HepG2 (cell line): ENCODE results near the gene NME7. TPM values are rescaled to one million over a fixed set of nuclear protein-coding genes. Genes with fewer than 3 reads are reported as not detected.
A peak's percentile ranks its signal among the peaks of the same experiment; 100 is the strongest.

Experiments
- ATAC-seq: fragments of 200-7000 bp; cut with Tn5 transposase; 3 replicates; pipeline ENCODE4 v1.9.1; 2020; ENCODE audit warnings: mild to moderate bottlenecking, moderate library complexity
- BruUV-seq: library from RNA; stranded (reverse); fragments of 400-500 nt; replicated peaks from 2 replicates; lab custom pipeline; 2021; lab: Mats Ljungman, UMichigan
- CTCF ChIA-PET: fragments of 300-600 bp; formaldehyde crosslinking; extraction: SDS; loops from one replicate; lab custom pipeline; 2021; ENCODE audit warnings: low total read pairs, inconsistent platforms, low intra/inter-chr PET ratio; lab: Yijun Ruan, JAX
- POLR2A ChIA-PET: fragments of 350-600 bp; sonication (Branson Sonifier 250); formaldehyde crosslinking; loops from one replicate; lab custom pipeline; 2020; ENCODE audit warnings: antibody characterized with exemption, inconsistent platforms; lab: Yijun Ruan, JAX
- DNase-seq: peaks from one replicate; pipeline ENCODE4 v3.0.0-alpha.2; 2015; ENCODE audit warnings: low spot score
- FAIRE-seq: peaks from 3 replicates; lab custom pipeline; 2011; peaks lifted over from hg19 to GRCh38; lab: Jason Lieb, UNC
- H2AFZ ChIP-seq: one replicate; pipeline ENCODE4 v1.6.1; 2011; ENCODE audit warnings: low read length, inconsistent platforms
- H3K27ac ChIP-seq: fragments of 300-600 bp; 3 replicates; pipeline ENCODE4 v1.8.0; 2011; ENCODE audit warnings: mixed run types, mild to moderate bottlenecking, mixed read lengths, low read length, inconsistent platforms; ENCODE audit not compliant: insufficient read depth; ENCODE audit errors: extremely low read length
- H3K27me3 ChIP-seq, 2 experiments: fragments of 200-600 bp in 1 of 2; 2 replicates in 1 of 2; 3 replicates in 1 of 2; pipeline versions ENCODE4 v1.6.0 to v1.8.0; 2011; ENCODE audit warnings: low read length in 2 of 2, mild to moderate bottlenecking in 2 of 2, moderate library complexity in 2 of 2, inconsistent platforms in 1 of 2; ENCODE audit not compliant: insufficient read depth in 2 of 2, control insufficient read depth in 1 of 2
- H3K36me3 ChIP-seq, 2 experiments: fragments of 200-600 bp in 1 of 2; replicated peaks in 1 of 2; 2 replicates in 1 of 2; 3 replicates in 1 of 2; pipeline versions ENCODE4 v1.5.1 to v1.8.0; 2011; ENCODE audit warnings: low read length in 2 of 2, inconsistent platforms in 1 of 2; ENCODE audit not compliant: insufficient read depth in 2 of 2, control insufficient read depth in 1 of 2
- H3K4me1 ChIP-seq: 2 replicates; pipeline ENCODE4 v1.5.1; 2012; ENCODE audit warnings: low read length, inconsistent platforms; ENCODE audit not compliant: insufficient read depth
- H3K4me2 ChIP-seq: 2 replicates; pipeline ENCODE4 v1.6.0; 2011; ENCODE audit warnings: low read depth, low read length, inconsistent platforms
- H3K4me3 ChIP-seq, 3 experiments: fragments of 200-600 bp in 1 of 3; sonication (generic), shearing (Covaris generic) in 1 of 3; replicated peaks in 1 of 3; 2 replicates each; pipeline ENCODE4 v1.5.1; 2011 to 2016; ENCODE audit warnings: low read length in 3 of 3, inconsistent platforms in 2 of 3, low read depth in 2 of 3, mild to moderate bottlenecking in 2 of 3, control low read depth in 1 of 3, mixed read lengths in 1 of 3; ENCODE audit not compliant: insufficient read depth in 1 of 3
- H3K79me2 ChIP-seq: one replicate; pipeline ENCODE4 v1.6.1; 2011; ENCODE audit warnings: low read length, inconsistent platforms; ENCODE audit not compliant: insufficient read depth
- H3K9ac ChIP-seq: 2 replicates; pipeline ENCODE4 v1.6.0; 2011; ENCODE audit warnings: mild to moderate bottlenecking, low read depth, low read length, inconsistent platforms; ENCODE audit not compliant: insufficient read depth
- H3K9me3 ChIP-seq: 2 replicates; pipeline ENCODE4 v1.5.1; 2012; ENCODE audit warnings: mild to moderate bottlenecking, low read length
- H4K20me1 ChIP-seq: 2 replicates; pipeline ENCODE4 v1.6.0; 2011; ENCODE audit warnings: inconsistent platforms, mild to moderate bottlenecking, low read length, moderate library complexity; ENCODE audit not compliant: insufficient read depth
- MED13 ChIP-seq: sonication (generic); formaldehyde crosslinking; IDR thresholded peaks from 2 replicates; pipeline ENCODE4 v1.5.0; 2020; ENCODE audit warnings: missing genetic modification reagents
- MLX ChIP-seq: IDR thresholded peaks from 2 replicates; pipeline ENCODE4 v1.6.1; 2016
- MNT ChIP-seq: fragments of 450-650 bp; IDR thresholded peaks from 2 replicates; pipeline ENCODE4 v1.6.1; 2016
- PAXIP1 ChIP-seq: sonication (generic); formaldehyde crosslinking; conservative IDR thresholded peaks from 2 replicates; pipeline ENCODE4 v1.4.0; 2020; ENCODE audit warnings: mild to moderate bottlenecking, missing genetic modification reagents, moderate library complexity
- STAG1 ChIP-seq: sonication (generic); formaldehyde crosslinking; IDR thresholded peaks from 2 replicates; pipeline ENCODE4 v1.4.0; 2020; ENCODE audit warnings: missing genetic modification reagents
- ZBTB14 ChIP-seq: sonication (generic); formaldehyde crosslinking; IDR thresholded peaks from 2 replicates; pipeline ENCODE4 v1.4.0; 2020; ENCODE audit warnings: missing genetic modification reagents
- ZBTB42 ChIP-seq: sonication (generic); formaldehyde crosslinking; IDR thresholded peaks from 2 replicates; pipeline ENCODE4 v1.5.0; 2020; ENCODE audit warnings: mild to moderate bottlenecking, missing genetic modification reagents
- ZNF121 ChIP-seq: sonication (generic); formaldehyde crosslinking; IDR thresholded peaks from 2 replicates; pipeline ENCODE4 v1.5.0; 2020; ENCODE audit warnings: mild to moderate bottlenecking, missing genetic modification reagents
- ZNF260 ChIP-seq: sonication (generic); formaldehyde crosslinking; IDR thresholded peaks from 2 replicates; pipeline ENCODE4 v1.4.0; 2020; ENCODE audit warnings: missing genetic modification reagents, low read depth, mild to moderate bottlenecking, borderline replicate concordance
- ZNF296 ChIP-seq: sonication (generic); formaldehyde crosslinking; conservative IDR thresholded peaks from 2 replicates; pipeline ENCODE4 v1.5.0; 2020; ENCODE audit warnings: mild to moderate bottlenecking, missing genetic modification reagents
- ZNF431 ChIP-seq: sonication (generic); formaldehyde crosslinking; IDR thresholded peaks from 2 replicates; pipeline ENCODE4 v1.9.0; 2022; ENCODE audit warnings: missing genetic modification reagents, low read depth, mild to moderate bottlenecking, borderline replicate concordance
- ZNF589 ChIP-seq: sonication (generic); formaldehyde crosslinking; conservative IDR thresholded peaks from 2 replicates; pipeline ENCODE4 v1.8.0; 2022; ENCODE audit warnings: mild to moderate bottlenecking, moderate library complexity, missing genetic modification reagents
- WGBS: methylation state at CpG from one replicate; pipeline ENCODE4 v1.1.6; 2017; ENCODE audit warnings: low lambda C conversion rate; 5-methylcytosine and 5-hydroxymethylcytosine counted together
- in situ Hi-C: cut with HindIII; loops from 2 replicates; pipeline ENCODE4 v1.10.0; 2017; ENCODE audit warnings: low pct_unique_long_range_greater_than_20kb; ENCODE audit not compliant: extremely low pct_ligation_motif_present
- intact Hi-C: fragments of 100-400 bp; cut with micrococcal nuclease; formaldehyde crosslinking; loops from one replicate; pipeline ENCODE4 v1.10.0; 2022; ENCODE audit not compliant: unreplicated experiment
- polyA plus RNA-seq, 8 experiments: library from polyadenylated mRNA; depleted of rRNA in 3 of 8; stranded (reverse) in 7 of 8; unstranded in 1 of 8; fragments of >200 nt; fragmentation: Illumina TruSeq in 4 of 8; extraction: Trizol in 4 of 8; gene quantifications; 2 replicates each; pipeline versions ENCODE4 v1.2.1 to v1.2.3, GENCODE V29; 2011 to 2016; ENCODE audit warnings: low read depth in 4 of 8, missing spikeins in 1 of 8, mixed read lengths in 1 of 8; ENCODE audit not compliant: insufficient read depth in 1 of 8
- total RNA-seq, 5 experiments: library from RNA; depleted of rRNA; stranded (reverse); fragments of >200 nt; fragmentation: Illumina TruSeq; extraction: Trizol; gene quantifications; 2 replicates each; pipeline ENCODE4 v1.2.3, GENCODE V29; 2016; ENCODE audit warnings: low read depth in 1 of 5

Gene NME7
- total and polyA plus RNA-seq, 2 of the 13 experiments (the other 11 are each of a cell fraction or from before 2014, with no cell fraction given): 9.4 to 22.5 TPM

- no peak overlapping the region for H3K9ac ChIP-seq
- H3K79me2 ChIP-seq: no peaks in the 10 kb centered on the region
- CTCF ChIA-PET: no interaction called here
- ATAC-seq: no peak
- H3K4me3 ChIP-seq: no peak overlapping the region
- no peaks in the 10 kb centered on the region for H4K20me1 ChIP-seq
- no peak for FAIRE-seq
- intact Hi-C loops: no loop called here
- H3K36me3 ChIP-seq: no peaks in the 10 kb centered on the region
- no peak overlapping the region for H2AFZ ChIP-seq
- H3K27me3 ChIP-seq: no peaks in the 10 kb centered on the region
- no peak overlapping the region; the same call in 1 of the 2 replicates for H3K4me2 ChIP-seq
- H3K4me1 ChIP-seq: peaks cover 83% of the 10 kb centered on the region
- H3K27ac ChIP-seq: peak overlapping the region; percentile 95
- no peak for TF ChIP-seq ZBTB14 (CRISPR knock-in tag)
- peak; percentile 94 for TF ChIP-seq ZNF121 (CRISPR knock-in tag)
- TF ChIP-seq, all 625 proteins: peak for 1
- POLR2A ChIA-PET: interaction anchor here (0.9 to 3.9 kb wide), 3 partner anchors 28 to 38 kb away, joined by 3 to 16 read pairs (median 3); no protein-coding TSS in a partner anchor
- H3K9me3 ChIP-seq: no peaks in the 10 kb centered on the region
- no TSS peak for BruUV-seq
- no peak for DNase-seq
- in situ Hi-C loops: no loop called here
Observed at GRCh38 chr1:169143984-169144383, 223.6 kb downstream of the NME7 start.

GRCh38 chr1:169143346-169143745 lies 224.3 kb downstream of the NME7 start:
- CTCF ChIA-PET: no interaction called here
- in situ Hi-C loops: no loop called here
- no peak for DNase-seq
- H3K9ac ChIP-seq: no peak overlapping the region
- H3K27me3 ChIP-seq: no peaks in the 10 kb centered on the region
- WGBS: 81% methylated on average over 3 of the region's 3 CpGs
- no peaks in the 10 kb centered on the region for H3K9me3 ChIP-seq
- POLR2A ChIA-PET: interaction anchor here (0.9 to 3.9 kb wide), 3 partner anchors 27 to 37 kb away, joined by 3 to 16 read pairs (median 3); no protein-coding TSS in a partner anchor
- BruUV-seq: no TSS peak
- no peak overlapping the region for H3K4me3 ChIP-seq
- no peaks in the 10 kb centered on the region for H3K79me2 ChIP-seq
- H3K4me1 ChIP-seq: peaks cover 81% of the 10 kb centered on the region
- FAIRE-seq: no peak
- ATAC-seq: no peak
- peak overlapping the region; percentile 95 for H3K27ac ChIP-seq
- no peak overlapping the region for H2AFZ ChIP-seq
- H3K4me2 ChIP-seq: no peak overlapping the region
- no peaks in the 10 kb centered on the region for H4K20me1 ChIP-seq
- intact Hi-C loops: no loop called here
- no peaks in the 10 kb centered on the region for H3K36me3 ChIP-seq
- TF ChIP-seq ZNF260 (CRISPR knock-in tag) (no peak), ZNF589 (CRISPR knock-in tag) (no peak), MNT (no peak), ZNF296 (CRISPR knock-in tag) (no peak), MED13 (no peak), STAG1 (CRISPR knock-in tag) (no peak), PAXIP1 (no peak), MLX (no peak), ZBTB42 (CRISPR knock-in tag) (no peak), ZNF431 (no peak)
